DMS153 treated with DMSO at 0.1 percent for 48 hours (cell line): ENCODE data around the gene PLA2G2A.
"Not testable (repeated sequence)": the region's sequence is repeated elsewhere in the genome, so short reads cannot be mapped to it uniquely, and the experiment has no call there.

Experiments
- DNase-seq: peaks from one replicate; lab custom pipeline; 2025; ENCODE audit not compliant: unreplicated experiment; lab: John Stamatoyannopoulos, UW

Gene PLA2G2A

DNA sequence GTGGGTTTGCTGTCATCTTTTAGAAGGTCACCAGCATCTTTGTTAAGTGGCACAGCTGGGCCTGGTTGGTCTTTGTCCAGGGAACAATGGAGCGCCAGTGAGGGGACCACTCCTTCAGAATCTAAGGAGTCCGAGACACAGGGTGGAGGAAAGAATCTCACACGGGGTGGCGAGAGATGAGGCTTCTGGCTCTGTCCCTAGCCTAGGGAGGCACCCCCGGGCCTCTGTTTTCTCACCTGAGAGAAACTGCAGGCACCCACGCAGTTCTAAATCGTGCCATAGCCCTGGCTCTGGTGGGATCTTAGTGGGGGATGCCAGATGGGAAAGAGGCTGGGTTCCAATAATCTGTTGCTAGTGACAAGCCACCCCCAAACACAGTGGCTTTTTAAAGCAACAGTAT, 45.1 kb downstream of the PLA2G2A start:
- no peak for DNase-seq

DNA sequence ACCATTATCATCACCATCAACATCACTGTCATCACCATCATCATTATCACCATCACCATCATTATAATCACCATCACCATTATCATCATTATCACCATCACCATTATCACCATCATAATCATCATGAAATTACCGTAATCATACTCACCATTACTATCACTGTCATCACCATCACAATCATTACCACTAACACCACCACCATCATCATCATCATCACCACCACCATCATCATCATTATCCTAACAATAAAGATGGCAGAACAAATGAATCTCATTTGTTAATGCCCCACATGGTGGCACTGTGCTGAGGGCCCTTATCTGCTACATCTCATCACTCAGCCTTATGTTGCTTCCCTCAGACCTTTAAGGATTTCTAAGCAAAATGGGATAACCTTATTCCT, 46.6 kb downstream of the PLA2G2A start:
- DNase-seq: no peak

DNA sequence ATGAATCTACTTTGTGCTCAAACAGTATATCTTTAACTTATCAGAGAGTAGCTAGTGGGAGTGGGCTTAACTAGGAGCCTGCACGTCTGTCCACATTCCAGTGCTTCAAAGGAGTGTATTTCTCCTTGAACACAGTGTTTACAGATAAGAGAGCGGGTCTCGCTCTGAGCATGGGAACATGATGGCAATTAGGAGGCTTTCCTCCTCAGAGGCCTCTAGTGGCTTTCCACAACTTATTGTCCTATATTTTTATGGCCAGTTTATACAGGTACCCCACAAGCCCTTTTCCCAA, 52.3 kb downstream of the PLA2G2A start:
- DNase-seq: not testable (repeated sequence)

DNA sequence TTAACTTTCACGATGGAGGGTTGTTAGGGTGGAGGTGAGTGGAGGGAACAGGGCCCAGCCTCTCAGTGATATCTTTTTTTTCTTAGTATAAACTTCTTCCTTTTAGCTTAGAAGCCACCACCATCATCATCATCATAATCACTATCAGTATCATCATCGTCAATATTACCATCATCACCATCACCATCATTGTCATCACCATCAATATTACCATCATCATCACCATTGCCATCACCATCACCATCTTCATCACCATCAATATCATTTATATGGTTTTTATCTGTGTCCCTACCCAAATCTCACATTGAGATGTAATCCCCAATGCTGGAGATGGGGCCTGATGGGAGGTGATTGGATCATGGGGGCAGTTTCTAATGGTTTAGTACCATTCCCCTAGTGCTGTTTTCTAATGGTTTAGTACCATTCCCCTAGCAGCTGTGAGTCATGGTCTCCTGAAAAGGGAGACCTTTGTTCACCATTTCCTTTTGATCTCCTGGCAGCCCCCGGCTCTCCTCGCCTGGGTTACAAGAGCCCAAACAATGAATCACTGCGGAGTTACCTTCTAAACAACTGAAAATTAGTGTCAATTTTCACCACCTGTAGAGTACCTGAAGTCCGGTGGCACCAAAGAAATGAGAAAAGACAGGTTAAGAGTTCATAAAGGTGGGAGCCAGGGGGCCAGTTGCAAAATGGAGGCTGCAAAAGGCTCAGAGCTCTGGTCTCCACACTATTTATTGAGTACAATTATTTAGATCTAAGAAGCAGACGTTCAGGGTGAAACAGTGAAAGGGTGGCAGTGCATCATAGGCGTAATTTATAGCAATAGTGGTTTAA, 52.9 kb downstream of the PLA2G2A start:
- DNase-seq: no peak
